ENCODE results near the gene HOXA3. TPM values are rescaled to one million over a fixed set of nuclear protein-coding genes. Genes with fewer than 3 reads are reported as not detected.

Gene HOXA3
- total and polyA plus RNA-seq, 2 of the 13 experiments (the other 11 are each of a cell fraction or from before 2014, with no cell fraction given), result 2.9 to 4.6 TPM

- TF ChIP-seq MAFF (IDR thresholded peaks at IDR 0.05; ENCODE audit: low read depth, low read length), result no peak
- TF ChIP-seq ZNF563 (CRISPR knock-in tag; IDR thresholded peaks at IDR 0.05), result no peak
- TF ChIP-seq REXO4 (CRISPR knock-in tag; IDR thresholded peaks at IDR 0.05; ENCODE audit: borderline replicate concordance), result no peak
- TF ChIP-seq SIX4 (CRISPR knock-in tag; IDR thresholded peaks at IDR 0.05), result no peak
- TF ChIP-seq ZFP36L2 (CRISPR knock-in tag; IDR thresholded peaks at IDR 0.05), result no peak
- TF ChIP-seq MTA1 (CRISPR knock-in tag; IDR thresholded peaks at IDR 0.05; ENCODE audit: borderline replicate concordance), result no peak
- no peak for TF ChIP-seq NFRKB (IDR thresholded peaks at IDR 0.05)
- TF ChIP-seq, protein P1, sequence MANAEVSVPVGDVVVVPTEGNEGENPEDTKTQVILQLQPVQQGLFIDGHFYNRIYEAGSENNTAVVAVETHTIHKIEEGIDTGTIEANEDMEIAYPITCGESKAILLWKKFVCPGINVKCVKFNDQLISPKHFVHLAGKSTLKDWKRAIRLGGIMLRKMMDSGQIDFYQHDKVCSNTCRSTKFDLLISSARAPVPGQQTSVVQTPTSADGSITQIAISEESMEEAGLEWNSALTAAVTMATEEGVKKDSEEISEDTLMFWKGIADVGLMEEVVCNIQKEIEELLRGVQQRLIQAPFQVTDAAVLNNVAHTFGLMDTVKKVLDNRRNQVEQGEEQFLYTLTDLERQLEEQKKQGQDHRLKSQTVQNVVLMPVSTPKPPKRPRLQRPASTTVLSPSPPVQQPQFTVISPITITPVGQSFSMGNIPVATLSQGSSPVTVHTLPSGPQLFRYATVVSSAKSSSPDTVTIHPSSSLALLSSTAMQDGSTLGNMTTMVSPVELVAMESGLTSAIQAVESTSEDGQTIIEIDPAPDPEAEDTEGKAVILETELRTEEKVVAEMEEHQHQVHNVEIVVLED (CRISPR knock-in tag; IDR thresholded peaks at IDR 0.05; ENCODE audit: borderline replicate concordance), result no peak
- TF ChIP-seq ETV6 (CRISPR knock-in tag; conservative IDR thresholded peaks at IDR 0.05), result no peak
- no peak for TF ChIP-seq MIER2 (CRISPR knock-in tag; IDR thresholded peaks at IDR 0.05)
- TF ChIP-seq GPBP1L1 (CRISPR knock-in tag; IDR thresholded peaks at IDR 0.05), result no peak
- TF ChIP-seq HOMEZ (CRISPR knock-in tag; IDR thresholded peaks at IDR 0.05; ENCODE audit: low read depth), result no peak
- TF ChIP-seq ELF4 (CRISPR knock-in tag; IDR thresholded peaks at IDR 0.05; ENCODE audit: borderline replicate concordance), result no peak
- TF ChIP-seq ATM (IDR thresholded peaks at IDR 0.05; ENCODE audit: borderline replicate concordance), result no peak
- TF ChIP-seq KLF11 (CRISPR knock-in tag; IDR thresholded peaks at IDR 0.05), result no peak
- no peak for TF ChIP-seq ZBTB20 (CRISPR knock-in tag; IDR thresholded peaks at IDR 0.05; ENCODE audit: borderline replicate concordance, low read depth)
- no peak for TF ChIP-seq SP1 (IDR thresholded peaks at IDR 0.05)
- no peak for TF ChIP-seq SP1 (CRISPR knock-in tag; IDR thresholded peaks at IDR 0.05)
- TF ChIP-seq ZNF644 (CRISPR knock-in tag; IDR thresholded peaks at IDR 0.05; ENCODE audit: low read depth), result no peak
- peak; percentile 61; the same call in 1 of the 2 replicates for TF ChIP-seq ZBTB33 (CRISPR knock-in tag; IDR thresholded peaks at IDR 0.05)
- no peak for TF ChIP-seq LCORL (IDR thresholded peaks at IDR 0.05)
- TF ChIP-seq LCORL (CRISPR knock-in tag; IDR thresholded peaks at IDR 0.05), result 0 out of 2 replicates have a peak, but pooled peaks have one; percentile 16
- TF ChIP-seq ETV5 (CRISPR knock-in tag; IDR thresholded peaks at IDR 0.05; ENCODE audit: borderline replicate concordance), result no peak
- no peak for TF ChIP-seq HOXA9 (CRISPR knock-in tag; IDR thresholded peaks at IDR 0.05; ENCODE audit: borderline replicate concordance)
Observed at GRCh38 chr7:27179503-27180430, 27.4 kb upstream of the HOXA3 start (continued).

All from HepG2 (cell line).